Thyroid gland (tissue), 4 donors: ENCODE measurements around the gene APOLD1.

Experiments used
- POLR2A ChIP-seq, 2 donors: fragments of 450-650 bp; IDR thresholded peaks; one replicate each; pipeline ENCODE4 v1.6.1; 2017; ENCODE audit warnings: antibody characterized with exemption in 2 of 2, mild to moderate bottlenecking in 2 of 2, moderate library complexity in 1 of 2
- TF ChIP-seq, protein P1 (sequence below), 6 experiments: fragments of 200-600 bp in 3 of 6; fragments of 450-650 bp in 3 of 6; sonication (generic) in 3 of 6; IDR thresholded peaks; one replicate each; pipeline ENCODE4 v1.5.1; 2016 to 2019; ENCODE audit warnings: antibody characterized with exemption in 6 of 6, mild to moderate bottlenecking in 2 of 6, inconsistent platforms in 1 of 6, moderate library complexity in 1 of 6

DNA sequence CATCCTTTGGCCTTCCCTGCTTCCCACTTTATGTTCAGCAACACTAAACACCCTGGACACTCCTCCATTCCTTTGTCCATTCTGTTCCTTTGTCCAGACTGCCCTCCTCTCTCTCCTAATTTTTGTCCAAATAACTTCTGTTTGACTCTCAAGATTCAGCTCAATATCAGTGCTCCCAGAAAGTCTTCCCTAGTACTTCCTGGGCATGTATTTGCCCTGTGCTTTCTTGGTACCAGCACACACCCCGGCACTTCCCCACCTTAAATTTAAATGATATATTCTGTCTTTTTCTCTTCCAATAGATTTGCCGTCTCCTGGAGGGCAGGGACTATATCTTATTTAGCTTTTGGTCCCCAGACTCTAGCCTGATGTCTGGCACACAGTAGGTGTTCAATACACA is 6.5 kb upstream of the APOLD1 start:
- TF ChIP-seq, protein P1, sequence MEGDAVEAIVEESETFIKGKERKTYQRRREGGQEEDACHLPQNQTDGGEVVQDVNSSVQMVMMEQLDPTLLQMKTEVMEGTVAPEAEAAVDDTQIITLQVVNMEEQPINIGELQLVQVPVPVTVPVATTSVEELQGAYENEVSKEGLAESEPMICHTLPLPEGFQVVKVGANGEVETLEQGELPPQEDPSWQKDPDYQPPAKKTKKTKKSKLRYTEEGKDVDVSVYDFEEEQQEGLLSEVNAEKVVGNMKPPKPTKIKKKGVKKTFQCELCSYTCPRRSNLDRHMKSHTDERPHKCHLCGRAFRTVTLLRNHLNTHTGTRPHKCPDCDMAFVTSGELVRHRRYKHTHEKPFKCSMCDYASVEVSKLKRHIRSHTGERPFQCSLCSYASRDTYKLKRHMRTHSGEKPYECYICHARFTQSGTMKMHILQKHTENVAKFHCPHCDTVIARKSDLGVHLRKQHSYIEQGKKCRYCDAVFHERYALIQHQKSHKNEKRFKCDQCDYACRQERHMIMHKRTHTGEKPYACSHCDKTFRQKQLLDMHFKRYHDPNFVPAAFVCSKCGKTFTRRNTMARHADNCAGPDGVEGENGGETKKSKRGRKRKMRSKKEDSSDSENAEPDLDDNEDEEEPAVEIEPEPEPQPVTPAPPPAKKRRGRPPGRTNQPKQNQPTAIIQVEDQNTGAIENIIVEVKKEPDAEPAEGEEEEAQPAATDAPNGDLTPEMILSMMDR (IDR thresholded peaks at IDR 0.05), result no peak
- TF ChIP-seq POLR2A (IDR thresholded peaks at IDR 0.05), result no peak
